HepG2 (cell line): ENCODE results near the gene CRISPLD2. TPM values are rescaled to one million over a fixed set of nuclear protein-coding genes. Genes with fewer than 3 reads are reported as not detected.
A peak's percentile ranks its signal among the peaks of the same experiment; 100 is the strongest.

ENCODE experiments used
- BHLHE40 ChIP-seq: IDR thresholded peaks from 2 replicates; pipeline ENCODE4 v1.6.1; 2011; ENCODE audit warnings: low read length, improper control_type of control experiment
- GABPA ChIP-seq, 2 experiments: IDR thresholded peaks; 2 replicates each; pipeline ENCODE4 v1.6.1; 2011 to 2016; ENCODE audit warnings: low read depth in 2 of 2, low read length in 1 of 2, missing biosample characterization in 1 of 2, missing genetic modification characterization in 1 of 2
- HNF4A ChIP-seq: sonication (generic); formaldehyde crosslinking; IDR thresholded peaks from 2 replicates; pipeline ENCODE4 v1.4.0; 2020; ENCODE audit warnings: missing genetic modification reagents
- MTF1 ChIP-seq: sonication (generic); formaldehyde crosslinking; IDR thresholded peaks from 2 replicates; pipeline ENCODE4 v1.5.0; 2020; ENCODE audit warnings: missing genetic modification reagents
- POLR2A ChIP-seq, 2 experiments: IDR thresholded peaks; 2 replicates each; pipeline ENCODE4 v1.6.1; 2011; ENCODE audit warnings: low read depth in 2 of 2, low read length in 2 of 2, mild to moderate bottlenecking in 1 of 2, moderate library complexity in 1 of 2; ENCODE audit not compliant: insufficient read depth in 1 of 2
- SMAD3 ChIP-seq: sonication (generic); formaldehyde crosslinking; IDR thresholded peaks from 2 replicates; pipeline ENCODE4 v1.4.0; 2020; ENCODE audit warnings: missing genetic modification reagents
- SNAPC2 ChIP-seq: sonication (generic); formaldehyde crosslinking; IDR thresholded peaks from 2 replicates; pipeline ENCODE4 v1.8.1; 2022; ENCODE audit warnings: mild to moderate bottlenecking, missing genetic modification reagents
- ZNF232 ChIP-seq: sonication (generic); formaldehyde crosslinking; IDR thresholded peaks from 2 replicates; pipeline ENCODE4 v1.4.0; 2020; ENCODE audit warnings: missing genetic modification reagents, borderline replicate concordance
- ZNF235 ChIP-seq: sonication (generic); formaldehyde crosslinking; IDR thresholded peaks from 2 replicates; pipeline ENCODE4 v1.8.1; 2023; ENCODE audit warnings: mild to moderate bottlenecking, missing genetic modification reagents, borderline replicate concordance
- ZNF430 ChIP-seq: sonication (generic); formaldehyde crosslinking; IDR thresholded peaks from 2 replicates; pipeline ENCODE4 v1.9.0; 2021; ENCODE audit warnings: mild to moderate bottlenecking, missing genetic modification reagents
- polyA plus RNA-seq, 8 experiments: library from polyadenylated mRNA; depleted of rRNA in 3 of 8; stranded (reverse) in 7 of 8; unstranded in 1 of 8; fragments of >200 nt; fragmentation: Illumina TruSeq in 4 of 8; extraction: Trizol in 4 of 8; gene quantifications; 2 replicates each; pipeline versions ENCODE4 v1.2.1 to v1.2.3, GENCODE V29; 2011 to 2016; ENCODE audit warnings: low read depth in 4 of 8, missing spikeins in 1 of 8, mixed read lengths in 1 of 8; ENCODE audit not compliant: insufficient read depth in 1 of 8
- total RNA-seq, 5 experiments: library from RNA; depleted of rRNA; stranded (reverse); fragments of >200 nt; fragmentation: Illumina TruSeq; extraction: Trizol; gene quantifications; 2 replicates each; pipeline ENCODE4 v1.2.3, GENCODE V29; 2016; ENCODE audit warnings: low read depth in 1 of 5
- TF ChIP-seq, protein P1 (sequence below): sonication (generic); formaldehyde crosslinking; IDR thresholded peaks from 2 replicates; pipeline ENCODE4 v1.9.0; 2022; ENCODE audit warnings: missing genetic modification reagents, mild to moderate bottlenecking, borderline replicate concordance
- TF ChIP-seq, protein P2 (sequence below): sonication (generic); formaldehyde crosslinking; IDR thresholded peaks from 2 replicates; pipeline ENCODE4 v1.5.0; 2020; ENCODE audit warnings: missing genetic modification reagents
- TF ChIP-seq, protein P3 (sequence below): sonication (generic); formaldehyde crosslinking; conservative IDR thresholded peaks from 2 replicates; pipeline ENCODE4 v1.8.0; 2022; ENCODE audit warnings: mild to moderate bottlenecking, moderate library complexity, missing genetic modification reagents
- TF ChIP-seq, protein P4 (sequence below): sonication (generic); formaldehyde crosslinking; IDR thresholded peaks from 2 replicates; pipeline ENCODE4 v1.4.0; 2020; ENCODE audit warnings: mild to moderate bottlenecking, missing genetic modification reagents

The CRISPLD2 gene
- total and polyA plus RNA-seq, 2 of the 13 experiments (the other 11 are each of a cell fraction or from before 2014, with no cell fraction given) = 0.04 to 0.31 TPM

DNA sequence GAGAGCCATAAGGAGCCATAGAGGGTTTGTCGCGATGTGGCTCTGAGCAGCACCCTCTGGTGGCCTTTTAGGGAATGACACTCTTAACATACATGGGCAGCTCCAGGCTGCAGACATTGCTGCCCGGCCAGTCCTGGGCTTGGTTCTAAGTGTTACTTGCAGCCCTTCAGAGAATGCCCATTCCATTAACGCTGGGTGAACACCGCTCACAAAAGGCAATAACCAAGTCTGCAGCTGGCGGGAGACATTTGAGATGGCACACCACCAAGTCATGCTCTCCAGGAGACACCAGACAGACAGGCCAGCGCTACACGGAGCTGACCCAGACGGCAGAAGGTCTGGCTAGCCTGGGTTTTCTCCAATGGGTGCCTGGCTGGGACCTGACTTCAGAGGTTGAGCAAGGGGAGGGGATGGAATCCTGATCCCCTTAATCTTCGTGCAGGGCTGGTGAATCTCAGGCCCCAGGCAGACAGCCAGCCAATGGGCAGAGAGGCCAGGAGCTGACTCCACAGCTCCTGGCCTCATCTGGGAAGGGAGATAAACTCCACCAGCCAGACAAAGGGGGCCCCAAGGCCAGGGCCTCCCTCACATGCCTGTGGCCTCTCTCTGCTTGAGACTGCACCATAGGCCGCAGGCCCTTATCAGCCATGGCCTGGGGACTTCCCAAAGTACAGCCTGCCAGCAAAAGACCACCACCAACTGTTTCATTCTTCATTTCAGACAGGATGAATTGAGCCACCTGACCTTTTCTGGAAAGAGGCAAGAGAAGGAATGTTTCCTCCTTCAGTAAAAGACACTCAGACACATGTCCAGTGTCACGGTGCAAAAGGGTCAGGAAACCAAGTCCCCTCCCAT is 132.8 kb downstream of the CRISPLD2 start (continued):
- TF ChIP-seq ZNF235 (CRISPR knock-in tag) (peak; percentile 44; the same call in 1 of the 2 replicates), SMAD3 (peak; percentile 63; the same call in 1 of the 2 replicates), ZNF232 (peak; percentile 81; the same call in 1 of the 2 replicates), POLR2A (IDR thresholded peaks at IDR 0.05; ENCODE audit: insufficient read depth in 1 of 2, low read depth in 2 of 2, low read length in 2 of 2) (no peak), HNF4A (CRISPR knock-in tag) (0 out of 2 replicates have a peak, but pooled peaks have one; percentile 3), MTF1 (CRISPR knock-in tag) (no peak), ZNF430 (0 out of 2 replicates have a peak, but pooled peaks have one; percentile 58), SNAPC2 (CRISPR knock-in tag) (0 out of 2 replicates have a peak, but pooled peaks have one; percentile 28), BHLHE40 (peak; percentile 31; the same call in 1 of the 2 replicates), GABPA (IDR thresholded peaks at IDR 0.05; ENCODE audit: low read depth, low read length) (no peak), GABPA (CRISPR knock-in tag; IDR thresholded peaks at IDR 0.05; ENCODE audit: low read depth) (no peak)
- TF ChIP-seq, protein P1, sequence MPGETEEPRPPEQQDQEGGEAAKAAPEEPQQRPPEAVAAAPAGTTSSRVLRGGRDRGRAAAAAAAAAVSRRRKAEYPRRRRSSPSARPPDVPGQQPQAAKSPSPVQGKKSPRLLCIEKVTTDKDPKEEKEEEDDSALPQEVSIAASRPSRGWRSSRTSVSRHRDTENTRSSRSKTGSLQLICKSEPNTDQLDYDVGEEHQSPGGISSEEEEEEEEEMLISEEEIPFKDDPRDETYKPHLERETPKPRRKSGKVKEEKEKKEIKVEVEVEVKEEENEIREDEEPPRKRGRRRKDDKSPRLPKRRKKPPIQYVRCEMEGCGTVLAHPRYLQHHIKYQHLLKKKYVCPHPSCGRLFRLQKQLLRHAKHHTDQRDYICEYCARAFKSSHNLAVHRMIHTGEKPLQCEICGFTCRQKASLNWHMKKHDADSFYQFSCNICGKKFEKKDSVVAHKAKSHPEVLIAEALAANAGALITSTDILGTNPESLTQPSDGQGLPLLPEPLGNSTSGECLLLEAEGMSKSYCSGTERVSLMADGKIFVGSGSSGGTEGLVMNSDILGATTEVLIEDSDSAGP (CRISPR knock-in tag) = peak; percentile 69; the same call in 1 of the 2 replicates
- TF ChIP-seq, protein P2, sequence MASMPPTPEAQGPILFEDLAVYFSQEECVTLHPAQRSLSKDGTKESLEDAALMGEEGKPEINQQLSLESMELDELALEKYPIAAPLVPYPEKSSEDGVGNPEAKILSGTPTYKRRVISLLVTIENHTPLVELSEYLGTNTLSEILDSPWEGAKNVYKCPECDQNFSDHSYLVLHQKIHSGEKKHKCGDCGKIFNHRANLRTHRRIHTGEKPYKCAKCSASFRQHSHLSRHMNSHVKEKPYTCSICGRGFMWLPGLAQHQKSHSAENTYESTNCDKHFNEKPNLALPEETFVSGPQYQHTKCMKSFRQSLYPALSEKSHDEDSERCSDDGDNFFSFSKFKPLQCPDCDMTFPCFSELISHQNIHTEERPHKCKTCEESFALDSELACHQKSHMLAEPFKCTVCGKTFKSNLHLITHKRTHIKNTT (CRISPR knock-in tag) = no peak
- TF ChIP-seq, protein P3, sequence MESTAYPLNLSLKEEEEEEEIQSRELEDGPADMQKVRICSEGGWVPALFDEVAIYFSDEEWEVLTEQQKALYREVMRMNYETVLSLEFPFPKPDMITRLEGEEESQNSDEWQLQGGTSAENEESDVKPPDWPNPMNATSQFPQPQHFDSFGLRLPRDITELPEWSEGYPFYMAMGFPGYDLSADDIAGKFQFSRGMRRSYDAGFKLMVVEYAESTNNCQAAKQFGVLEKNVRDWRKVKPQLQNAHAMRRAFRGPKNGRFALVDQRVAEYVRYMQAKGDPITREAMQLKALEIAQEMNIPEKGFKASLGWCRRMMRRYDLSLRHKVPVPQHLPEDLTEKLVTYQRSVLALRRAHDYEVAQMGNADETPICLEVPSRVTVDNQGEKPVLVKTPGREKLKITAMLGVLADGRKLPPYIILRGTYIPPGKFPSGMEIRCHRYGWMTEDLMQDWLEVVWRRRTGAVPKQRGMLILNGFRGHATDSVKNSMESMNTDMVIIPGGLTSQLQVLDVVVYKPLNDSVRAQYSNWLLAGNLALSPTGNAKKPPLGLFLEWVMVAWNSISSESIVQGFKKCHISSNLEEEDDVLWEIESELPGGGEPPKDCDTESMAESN (CRISPR knock-in tag) = no peak
- TF ChIP-seq, protein P4, sequence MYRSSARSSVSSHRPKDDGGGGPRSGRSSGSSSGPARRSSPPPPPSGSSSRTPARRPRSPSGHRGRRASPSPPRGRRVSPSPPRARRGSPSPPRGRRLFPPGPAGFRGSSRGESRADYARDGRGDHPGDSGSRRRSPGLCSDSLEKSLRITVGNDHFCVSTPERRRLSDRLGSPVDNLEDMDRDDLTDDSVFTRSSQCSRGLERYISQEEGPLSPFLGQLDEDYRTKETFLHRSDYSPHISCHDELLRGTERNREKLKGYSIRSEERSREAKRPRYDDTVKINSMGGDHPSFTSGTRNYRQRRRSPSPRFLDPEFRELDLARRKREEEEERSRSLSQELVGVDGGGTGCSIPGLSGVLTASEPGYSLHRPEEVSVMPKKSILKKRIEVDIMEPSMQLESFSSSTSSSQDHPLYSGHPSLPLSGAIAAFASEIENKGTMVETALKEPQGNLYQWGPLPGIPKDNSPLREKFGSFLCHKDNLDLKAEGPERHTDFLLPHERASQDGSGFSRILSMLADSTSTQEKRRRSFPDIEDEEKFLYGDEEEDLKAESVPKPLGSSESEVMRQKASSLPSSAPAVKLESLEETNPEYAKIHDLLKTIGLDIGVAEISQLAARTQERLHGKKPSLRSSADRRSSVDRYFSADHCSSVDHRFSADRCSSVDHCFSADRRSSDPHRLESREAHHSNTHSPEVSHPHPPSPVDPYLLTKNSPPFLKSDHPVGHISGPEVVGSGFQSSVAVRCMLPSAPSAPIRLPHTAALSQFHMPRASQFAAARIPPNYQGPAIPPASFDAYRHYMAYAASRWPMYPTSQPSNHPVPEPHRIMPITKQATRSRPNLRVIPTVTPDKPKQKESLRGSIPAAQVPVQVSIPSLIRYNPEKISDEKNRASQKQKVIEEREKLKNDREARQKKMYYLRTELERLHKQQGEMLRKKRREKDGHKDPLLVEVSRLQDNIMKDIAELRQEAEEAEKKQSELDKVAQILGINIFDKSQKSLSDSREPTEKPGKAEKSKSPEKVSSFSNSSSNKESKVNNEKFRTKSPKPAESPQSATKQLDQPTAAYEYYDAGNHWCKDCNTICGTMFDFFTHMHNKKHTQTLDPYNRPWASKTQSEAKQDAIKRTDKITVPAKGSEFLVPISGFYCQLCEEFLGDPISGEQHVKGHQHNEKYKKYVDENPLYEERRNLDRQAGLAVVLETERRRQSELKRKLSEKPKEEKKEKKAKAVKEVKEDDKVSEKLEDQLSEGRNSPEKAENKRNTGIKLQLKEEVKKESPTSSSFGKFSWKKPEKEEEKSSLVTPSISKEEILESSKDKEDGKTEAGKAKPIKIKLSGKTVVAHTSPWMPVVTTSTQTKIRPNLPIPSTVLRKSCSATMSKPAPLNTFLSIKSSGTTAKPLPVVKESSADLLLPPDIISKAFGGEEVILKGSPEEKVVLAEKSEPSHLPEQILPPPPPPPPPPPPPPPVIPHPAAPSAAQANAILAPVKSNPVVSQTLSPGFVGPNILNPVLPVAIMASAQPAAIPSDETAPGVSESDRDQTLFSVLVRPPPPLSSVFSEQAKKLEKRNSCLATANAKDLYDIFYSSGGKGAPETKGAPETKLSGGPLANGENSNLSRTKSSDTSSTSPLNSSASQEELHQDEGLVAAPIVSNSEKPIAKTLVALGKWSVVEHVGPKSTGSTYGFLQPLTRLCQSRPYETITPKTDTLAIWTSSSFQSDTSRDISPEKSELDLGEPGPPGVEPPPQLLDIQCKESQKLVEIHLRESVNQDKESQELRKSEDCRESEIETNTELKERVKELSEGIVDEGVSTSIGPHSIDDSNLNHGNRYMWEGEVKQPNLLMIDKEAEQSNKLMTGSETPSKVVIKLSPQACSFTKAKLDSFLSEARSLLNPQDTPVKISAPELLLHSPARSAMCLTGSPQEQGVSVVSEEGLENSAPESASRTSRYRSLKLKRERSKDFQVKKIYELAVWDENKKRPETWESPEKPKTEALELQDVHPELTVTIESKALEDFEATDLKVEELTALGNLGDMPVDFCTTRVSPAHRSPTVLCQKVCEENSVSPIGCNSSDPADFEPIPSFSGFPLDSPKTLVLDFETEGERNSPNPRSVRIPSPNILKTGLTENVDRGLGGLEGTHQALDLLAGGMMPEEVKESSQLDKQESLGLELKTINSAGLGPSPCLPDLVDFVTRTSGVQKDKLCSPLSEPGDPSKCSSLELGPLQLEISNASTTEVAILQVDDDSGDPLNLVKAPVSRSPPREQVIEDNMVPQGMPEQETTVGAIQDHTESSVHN = no peak
